ENCODE data around the gene GRAMD1A.
"Not testable (repeated sequence)": the region's sequence is repeated elsewhere in the genome, so short reads cannot be mapped to it uniquely, and the experiment has no call there.

The GRAMD1A gene

DNA sequence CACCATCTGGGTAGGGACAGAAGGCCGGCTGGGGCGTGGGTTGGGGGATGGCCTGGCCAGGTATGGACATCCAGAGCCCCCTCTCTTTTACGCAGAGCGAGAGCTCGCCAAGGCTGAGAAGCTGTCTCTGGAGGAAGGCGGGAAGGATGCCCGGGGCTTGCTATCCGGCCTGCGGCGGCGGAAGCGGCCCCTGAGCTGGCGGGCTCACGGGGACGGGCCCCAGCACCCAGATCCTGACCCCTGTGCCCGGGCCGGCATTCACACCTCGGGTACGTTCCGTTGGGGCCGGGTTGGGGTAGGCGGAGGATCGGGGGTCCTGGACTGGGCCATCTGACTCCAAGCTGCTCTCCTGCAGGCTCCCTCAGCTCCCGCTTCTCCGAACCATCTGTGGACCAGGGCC, 21.5 kb downstream of the GRAMD1A start:
- DNase-seq, result no peak

DNA sequence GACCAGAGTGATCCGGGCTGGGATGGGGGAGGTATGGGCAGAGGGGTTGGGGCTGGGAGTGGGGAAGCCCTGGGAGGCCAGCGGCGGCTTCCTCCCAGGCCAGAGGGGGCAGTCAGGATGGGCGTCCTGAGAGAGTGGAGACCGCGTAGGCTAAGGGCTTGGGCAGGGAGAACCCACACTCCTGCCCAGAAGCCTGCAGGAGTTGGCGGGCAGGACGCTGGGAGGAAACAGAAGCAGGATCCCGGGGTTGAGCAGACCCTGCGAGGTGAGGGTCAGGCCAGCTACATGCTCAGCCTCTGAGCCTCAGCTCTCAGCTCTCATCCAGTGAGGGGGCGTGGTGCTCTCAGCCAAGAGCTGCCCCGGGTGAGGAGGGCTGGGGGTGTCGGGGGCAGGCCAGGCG, 22.3 kb downstream of the GRAMD1A start:
- no peak for DNase-seq

DNA sequence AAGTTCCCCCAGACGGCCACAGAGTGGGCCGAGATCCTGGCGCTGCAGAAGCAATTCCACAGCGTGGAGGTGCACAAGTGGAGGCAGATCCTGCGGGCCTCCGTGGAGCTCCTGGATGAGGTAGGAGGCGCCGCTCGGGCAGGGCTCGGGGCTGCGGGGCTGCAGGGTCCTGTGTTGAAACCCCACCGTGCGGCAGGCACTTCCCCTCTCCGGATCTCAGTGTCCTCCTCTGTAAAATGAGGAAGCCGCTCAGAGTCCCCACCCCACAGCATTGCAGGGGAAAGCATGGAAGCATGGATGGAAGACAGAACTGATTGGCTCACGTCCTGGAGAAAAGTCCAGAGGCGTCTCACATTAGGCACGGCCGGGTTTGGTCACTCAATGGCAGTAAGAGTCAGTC, 23.3 kb downstream of the GRAMD1A start:
- no peak for DNase-seq

DNA sequence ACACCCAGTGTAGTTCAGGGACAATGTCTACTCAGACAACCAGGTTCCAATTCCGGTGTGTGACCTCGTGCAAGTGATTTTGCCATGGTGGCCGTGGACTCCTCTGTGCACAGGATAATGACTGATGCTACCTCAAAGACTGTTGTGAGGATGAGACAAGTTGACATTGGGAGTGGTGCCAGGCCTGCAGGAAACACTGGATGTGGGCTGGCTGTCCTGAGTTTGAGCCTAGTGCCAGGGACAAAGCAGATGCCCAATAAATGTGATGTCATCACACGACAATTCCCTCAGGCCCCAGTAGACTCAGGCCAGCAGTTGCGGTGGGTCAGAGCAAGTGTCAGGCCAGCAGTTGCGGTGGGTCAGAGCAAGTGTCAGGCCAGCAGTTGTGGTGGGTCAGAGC, 24.0 kb downstream of the GRAMD1A start:
- no peak for DNase-seq

DNA sequence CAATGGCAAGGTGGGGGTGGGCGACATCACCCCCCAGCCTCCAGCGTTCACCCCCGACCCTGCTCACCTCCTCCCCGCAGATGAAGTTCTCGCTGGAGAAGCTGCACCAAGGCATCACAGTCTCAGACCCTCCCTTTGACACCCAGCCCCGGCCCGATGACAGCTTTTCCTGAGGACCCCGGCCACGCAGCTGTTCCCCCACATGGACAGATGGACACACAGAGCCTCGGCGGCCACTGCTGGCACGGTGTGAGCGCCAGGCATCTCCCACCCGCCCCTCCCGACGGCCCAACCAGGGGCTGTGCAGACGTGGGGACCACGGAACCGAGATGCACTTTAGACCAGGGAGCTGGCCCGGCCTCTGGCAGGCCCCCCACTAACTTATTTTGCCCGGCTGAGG, 25.8 kb downstream of the GRAMD1A start:
- no peak for DNase-seq

DNA sequence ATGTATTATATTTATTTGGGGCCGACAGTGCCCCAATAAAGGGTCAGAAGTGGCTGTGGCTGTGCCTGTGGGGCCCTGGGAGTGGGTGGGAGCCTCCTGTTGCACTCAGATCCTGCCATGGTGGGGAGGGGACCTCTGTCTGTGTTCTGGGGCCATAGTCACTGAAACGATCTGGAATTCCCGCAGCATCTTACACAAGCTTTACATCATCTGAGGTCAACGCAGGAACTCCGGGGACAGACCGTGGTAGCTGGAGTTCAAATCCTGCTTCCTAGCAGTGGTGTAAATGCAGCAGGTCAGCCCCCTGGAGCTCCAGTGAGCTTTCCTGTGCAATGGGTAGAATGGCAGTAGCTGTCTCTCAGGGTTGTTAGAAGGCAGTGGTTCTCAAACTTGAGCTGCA, 26.3 kb downstream of the GRAMD1A start:
- no peak for DNase-seq

DNA sequence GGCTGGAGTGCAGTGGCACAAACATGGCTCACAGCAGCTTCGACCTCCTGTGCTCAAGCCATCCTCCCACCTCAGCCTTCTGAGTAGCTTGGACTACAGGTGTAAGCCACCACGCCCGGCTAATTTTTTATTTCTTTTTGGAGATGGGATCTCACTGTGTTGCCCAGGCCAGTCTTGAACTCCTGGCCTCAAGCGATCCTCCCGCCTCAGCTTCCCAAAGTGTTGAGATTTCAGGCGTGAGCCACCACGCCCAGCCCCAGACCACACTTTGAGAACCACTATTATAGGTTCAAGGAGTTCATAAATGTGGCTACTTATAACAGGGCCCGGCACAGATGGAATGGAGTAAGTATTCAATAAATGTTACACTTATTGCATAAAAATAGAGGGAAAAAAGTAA, 26.9 kb downstream of the GRAMD1A start:
- DNase-seq, result no peak

DNA sequence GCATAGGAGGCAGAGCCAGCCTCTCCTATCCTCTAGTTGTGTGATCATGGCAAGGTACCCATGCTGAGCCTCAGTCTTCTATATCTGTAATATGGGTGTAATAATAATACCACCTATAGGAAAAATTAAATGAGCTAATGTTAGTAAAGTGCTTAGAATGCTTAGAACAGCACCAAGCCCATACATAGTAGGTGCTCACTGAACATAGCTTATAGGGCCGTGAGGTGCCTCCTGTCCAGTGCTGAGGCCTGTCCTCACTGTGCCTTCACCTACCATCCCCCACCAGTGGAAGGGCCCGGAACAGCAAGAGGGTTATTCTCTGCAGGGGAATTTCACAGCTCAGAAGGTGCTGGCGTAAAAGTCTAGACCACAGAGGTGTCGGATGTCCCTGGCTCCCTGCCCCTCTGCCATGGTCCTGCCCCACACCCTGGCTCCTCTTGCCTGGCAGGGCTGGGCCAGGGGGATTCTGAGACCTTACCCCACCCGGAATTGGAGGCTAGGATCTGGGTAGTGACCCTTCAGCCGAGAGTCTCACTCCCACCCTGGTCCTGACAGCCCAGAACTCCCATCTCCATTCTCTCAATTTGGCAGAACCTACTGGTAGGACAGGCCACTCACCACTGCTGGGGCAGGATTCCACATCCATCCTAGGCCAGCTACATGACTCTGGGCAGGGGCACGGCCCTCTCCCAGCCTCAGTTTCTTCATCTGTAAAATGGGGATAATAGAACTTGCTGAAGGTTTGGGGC, 27.9 kb downstream of the GRAMD1A start:
- no peak for DNase-seq

DNA sequence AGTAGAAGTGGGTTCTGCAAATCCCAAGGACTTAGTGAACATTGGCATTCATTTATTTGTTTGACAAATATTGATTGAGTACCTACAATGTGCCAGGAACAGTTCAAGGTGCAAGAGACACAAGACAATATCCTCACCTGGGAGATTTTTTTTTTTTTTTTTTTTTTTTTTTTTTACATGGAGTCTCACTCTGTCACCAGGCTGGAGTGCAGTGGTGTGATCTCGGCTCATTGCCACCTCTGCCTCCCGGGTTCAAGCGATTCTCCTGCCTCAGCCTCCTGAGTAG, 28.4 kb downstream of the GRAMD1A start:
- not testable (repeated sequence) for DNase-seq

DNA sequence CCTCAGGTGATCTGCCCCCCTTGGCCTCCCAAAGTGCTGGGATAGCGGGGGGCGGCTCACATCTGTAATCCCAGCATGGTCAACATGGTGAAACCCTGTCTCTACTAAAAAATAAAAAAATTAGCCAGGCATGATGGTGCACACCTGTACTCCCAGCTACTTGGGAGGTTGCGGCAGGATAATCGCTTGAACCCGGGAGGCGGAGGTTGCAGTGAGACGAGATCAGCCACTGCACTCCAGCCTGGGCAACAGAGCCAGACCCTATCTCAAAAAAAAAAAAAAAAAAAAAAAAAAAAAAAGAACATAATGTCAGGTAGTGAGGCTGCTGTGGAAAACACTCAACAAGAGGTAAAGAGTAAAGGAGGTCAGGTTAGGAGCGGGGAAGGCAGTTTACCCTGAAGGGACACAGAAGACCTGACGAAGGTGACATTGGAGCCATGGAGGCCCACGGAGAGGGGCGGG, 29.2 kb downstream of the GRAMD1A start:
- not testable (repeated sequence) for DNase-seq

DNA sequence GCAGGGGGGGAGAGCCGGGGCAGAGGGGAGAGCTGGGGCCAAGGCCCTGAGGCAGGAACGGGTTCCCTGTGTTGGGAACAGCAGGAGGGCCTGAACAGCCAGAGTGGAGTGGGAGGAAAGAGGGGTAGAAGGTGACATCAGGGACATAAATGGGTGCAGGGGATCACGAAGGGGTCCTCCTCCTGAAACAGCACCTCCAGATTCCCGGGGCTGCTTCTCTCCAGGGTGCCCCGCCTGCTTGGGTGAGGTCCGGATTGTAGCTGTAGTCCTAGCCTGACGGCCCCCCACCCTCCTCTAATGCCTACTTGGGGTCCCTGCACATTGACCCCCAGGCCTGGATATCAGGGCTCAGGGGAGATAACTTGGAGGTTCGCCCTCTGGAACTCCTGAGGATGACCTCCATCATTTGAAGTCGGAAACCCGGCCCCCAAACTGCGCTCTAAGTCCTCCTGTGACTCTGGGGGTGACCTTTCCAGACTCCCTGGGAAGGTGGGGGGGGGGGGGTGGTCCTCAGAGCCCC, 29.7 kb downstream of the GRAMD1A start:
- DNase-seq, result no peak

DNA sequence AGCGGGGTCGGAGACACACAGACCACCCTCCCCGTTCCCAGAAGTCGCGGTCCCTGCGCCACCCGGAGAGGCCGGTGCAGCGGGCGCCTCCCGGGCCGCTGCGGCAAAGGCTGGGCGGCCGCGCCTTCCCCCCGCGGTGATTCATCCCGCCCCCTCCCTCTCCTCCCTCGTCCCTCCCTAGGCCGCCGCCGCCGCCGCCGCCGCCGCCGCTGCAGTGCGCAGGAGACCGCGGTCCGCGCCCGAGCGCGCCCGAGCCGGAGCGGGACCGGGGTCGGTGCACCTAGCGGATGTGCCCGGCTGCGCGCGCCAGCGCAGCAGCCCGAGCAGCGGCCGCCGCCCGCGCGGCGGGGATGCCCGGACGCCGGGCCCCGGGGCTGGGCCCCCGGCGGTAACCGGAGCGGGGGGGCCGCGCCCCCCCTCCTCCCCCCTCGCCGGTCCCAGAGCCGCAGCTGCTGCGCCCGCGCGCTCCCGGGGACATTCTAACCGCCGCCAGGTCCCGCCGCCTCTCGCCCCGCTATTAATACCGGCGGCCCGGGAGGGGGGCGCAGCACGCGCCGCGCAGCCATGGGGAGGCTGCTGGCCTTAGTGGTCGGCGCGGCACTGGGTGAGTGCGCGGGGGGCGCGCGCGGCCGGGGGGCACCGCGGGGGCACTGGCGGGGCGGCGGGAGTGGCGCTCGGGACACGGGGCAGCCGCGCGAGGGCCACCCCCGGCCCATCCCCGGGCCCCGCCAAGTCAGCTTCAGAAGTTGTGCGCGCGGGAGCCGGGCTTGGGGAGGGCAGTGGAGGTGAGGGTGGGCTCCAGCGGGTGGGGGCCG, 30.3 kb downstream of the GRAMD1A start, which contains the start of gene SCN1B:
TSS of gene SCN1B (plus strand) at position 214 of the 815 bp plus-strand sequence. CDS start at position 565, 351 bp downstream.
- DNase-seq, result peak; percentile 4

DNA sequence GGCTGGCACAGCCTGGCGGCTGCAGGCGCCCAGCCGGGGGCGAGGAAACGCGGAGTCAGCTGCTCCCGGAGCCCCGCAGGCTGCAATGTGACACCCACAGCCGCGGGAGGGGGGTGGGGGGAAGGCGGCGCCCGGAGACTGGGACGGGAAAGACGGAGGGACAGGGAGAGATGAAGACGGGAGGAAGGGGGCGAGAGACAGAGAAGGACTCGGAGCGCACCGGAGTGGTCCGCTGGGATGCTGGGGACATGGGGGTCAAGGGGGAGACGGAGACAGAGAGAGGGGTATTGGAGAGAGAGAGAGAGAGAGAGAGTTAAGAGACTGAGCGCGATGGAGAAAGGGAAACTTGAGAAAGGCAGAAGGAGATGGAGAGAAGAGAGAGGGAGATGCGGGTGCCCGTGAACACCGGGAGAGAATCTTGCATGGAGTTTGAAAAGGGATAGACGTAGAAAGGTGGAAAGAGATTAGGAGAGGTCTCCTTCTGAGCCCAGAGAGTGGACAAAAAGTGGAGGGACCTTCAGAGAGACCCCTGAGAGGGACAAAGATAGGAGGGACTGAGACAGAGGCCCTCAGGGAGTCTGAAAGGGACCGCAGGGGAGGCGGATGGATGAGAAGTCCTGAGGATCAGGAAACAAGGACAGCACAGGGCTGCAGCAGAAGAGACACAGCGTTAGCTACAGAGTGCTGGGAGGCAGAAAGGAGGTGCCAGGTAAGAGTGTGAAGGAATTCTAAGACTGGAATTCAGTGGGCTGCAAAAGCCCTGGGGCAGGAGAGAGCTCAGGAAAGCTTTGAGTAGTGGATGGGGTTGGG, 31.2 kb downstream of the GRAMD1A start:
- DNase-seq, result peak; percentile 35

DNA sequence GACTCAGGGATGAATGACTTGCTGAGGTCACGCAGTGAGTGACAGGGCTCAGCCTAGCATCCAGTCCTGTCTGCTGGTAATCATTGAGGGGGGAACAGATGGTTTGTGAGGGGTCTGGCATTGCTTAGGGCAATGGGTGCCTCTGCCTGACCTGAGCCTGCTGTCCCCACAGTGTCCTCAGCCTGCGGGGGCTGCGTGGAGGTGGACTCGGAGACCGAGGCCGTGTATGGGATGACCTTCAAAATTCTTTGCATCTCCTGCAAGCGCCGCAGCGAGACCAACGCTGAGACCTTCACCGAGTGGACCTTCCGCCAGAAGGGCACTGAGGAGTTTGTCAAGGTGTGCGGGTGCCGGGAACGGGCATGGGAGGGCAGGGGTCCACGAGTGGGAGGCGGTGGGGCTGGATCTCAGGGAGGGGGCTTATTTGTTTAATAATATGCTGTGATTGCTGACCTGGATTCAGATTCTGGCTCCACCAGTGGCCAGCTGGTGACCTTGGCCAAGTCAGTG, 32.3 kb downstream of the GRAMD1A start:
- no peak for DNase-seq

DNA sequence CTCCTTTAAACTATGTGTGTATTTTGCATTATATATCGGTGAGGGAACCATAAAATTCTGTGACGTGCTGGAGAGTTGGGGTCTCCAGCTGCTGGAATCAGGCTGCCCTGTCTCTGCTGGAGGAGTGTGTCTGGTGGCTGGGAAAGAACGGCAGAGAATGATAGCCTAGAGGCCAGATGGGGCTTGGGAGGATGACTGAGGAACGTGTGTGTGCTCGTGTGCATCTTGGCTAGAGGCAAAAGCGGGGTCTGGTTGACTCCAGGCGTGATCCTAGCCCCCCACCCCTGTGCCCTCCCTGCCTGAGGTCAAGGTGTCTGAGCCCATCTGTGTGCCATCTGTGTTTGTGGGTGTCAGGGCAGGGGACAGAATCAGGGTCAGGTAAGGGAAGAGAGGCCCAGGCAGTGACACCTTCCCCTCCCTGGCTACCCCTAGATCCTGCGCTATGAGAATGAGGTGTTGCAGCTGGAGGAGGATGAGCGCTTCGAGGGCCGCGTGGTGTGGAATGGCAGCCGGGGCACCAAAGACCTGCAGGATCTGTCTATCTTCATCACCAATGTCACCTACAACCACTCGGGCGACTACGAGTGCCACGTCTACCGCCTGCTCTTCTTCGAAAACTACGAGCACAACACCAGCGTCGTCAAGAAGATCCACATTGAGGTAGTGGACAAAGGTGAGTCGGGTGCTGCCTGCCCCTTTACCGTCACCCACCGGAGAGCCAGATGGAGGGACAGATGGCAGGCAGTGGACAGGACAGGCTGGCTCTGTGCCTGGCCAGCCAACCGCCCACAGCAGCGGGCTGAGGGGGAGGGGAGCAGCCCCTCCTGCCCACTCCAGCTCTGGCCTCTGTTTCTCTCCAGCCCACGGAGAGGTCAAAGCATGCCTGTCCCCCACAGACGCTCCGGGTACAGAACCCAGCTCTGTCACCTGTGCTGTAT, 33.2 kb downstream of the GRAMD1A start:
- no peak for DNase-seq

DNA sequence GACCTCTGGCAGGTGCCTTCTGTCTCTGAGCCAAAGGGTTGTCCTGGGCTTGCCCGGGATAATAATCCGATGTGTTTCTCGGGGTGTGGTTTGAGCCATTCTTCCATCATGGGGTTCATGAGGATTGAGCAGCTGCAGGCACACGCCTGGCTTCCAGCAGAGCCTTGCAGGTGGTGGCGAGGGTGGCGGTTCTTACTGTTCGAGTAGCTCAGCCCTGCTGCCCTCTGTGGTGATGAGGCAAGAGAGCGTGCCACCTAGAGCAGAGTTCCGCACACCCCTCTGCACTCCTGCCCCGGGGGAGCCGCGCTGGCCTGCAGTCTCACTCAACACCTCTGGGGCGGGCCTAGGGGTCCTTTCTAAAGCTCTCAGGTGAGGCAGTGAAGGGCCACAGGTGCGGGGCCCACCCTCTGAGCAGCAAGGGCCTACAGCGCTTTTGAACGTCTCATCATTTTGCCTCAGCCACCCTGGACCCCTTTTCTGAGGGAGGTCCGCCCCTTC, 33.9 kb downstream of the GRAMD1A start:
- DNase-seq, result no peak

DNA sequence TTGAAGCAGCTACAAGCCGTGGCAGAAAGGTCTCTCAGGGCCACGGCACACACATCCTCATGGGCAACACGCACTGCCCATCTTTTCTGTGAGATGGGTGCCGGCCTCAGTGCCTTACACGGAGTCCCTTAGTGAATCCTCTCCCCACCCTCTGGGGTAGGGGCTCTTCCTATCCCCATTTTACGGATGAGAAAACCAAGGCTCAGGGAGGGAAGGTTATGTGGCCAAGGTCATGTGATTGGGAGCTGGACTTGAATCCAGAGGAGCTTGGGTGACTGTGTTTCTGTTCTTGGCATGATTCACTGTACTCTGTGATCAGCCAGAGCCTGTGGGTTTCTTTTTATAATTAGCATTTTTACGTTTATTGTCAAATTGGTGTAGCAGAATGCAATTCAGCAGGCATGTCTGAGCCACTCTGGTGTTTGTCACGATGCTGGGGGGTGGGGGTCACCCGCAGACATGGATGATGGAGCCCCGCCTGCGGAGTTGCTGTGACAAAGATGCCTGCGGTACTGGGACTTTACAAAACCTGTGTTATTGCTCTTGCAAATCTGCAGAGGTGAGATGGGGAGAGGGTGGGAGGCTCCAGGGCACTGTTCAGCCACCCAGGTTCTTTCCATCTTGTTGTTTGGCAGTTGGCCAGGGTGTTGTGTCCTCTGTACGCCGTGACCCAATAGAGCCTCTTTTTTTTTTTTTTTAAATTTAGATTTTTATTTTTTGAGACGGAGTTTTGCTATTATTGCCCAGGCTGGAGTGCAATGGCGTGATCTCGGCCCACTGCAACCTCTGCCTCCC, 34.7 kb downstream of the GRAMD1A start:
- no peak for DNase-seq

DNA sequence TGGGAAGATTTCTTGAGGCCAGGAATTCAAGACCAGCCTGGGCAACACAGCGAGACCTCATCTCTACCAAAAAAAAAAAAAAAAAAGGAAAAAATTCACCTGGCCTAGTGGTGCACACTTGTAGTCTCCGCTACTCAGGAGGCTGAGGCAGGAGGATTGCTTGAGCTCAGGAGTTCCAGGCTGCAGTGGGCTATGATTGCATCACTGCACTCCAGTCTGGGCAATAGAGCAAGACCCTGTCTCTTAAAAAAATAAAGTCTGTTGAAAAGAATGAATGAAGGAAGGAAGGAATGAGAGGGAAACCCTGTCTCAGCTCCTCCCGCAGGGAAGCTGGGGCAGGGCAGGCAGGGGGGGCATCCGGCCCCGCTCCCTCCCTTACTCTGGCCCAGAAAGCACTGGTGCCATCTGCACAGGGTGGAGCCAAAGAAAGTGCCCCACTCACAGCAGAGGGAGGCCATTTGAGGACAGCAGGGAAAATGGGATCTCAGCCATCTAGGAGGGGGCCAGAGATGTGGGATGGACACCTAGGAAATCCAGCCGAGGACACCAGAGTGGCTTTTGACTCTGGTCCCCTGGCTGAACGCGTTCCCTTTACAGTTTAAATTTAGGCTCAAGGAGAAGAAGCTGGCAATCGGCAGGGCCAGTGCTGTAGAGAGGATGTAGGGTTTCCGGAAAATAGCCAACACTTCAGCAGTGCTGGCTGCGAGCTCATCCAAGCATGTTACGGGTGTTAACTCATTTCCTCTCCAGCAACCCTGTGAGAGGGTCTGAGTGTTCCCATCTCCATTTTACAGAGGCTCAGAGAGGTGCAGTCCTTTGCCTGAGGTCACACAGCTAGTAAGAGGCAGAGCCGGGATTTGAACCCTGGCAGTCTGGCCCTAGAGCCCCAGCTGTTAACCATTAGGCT, 37.8 kb downstream of the GRAMD1A start:
- DNase-seq, result no peak

DNA sequence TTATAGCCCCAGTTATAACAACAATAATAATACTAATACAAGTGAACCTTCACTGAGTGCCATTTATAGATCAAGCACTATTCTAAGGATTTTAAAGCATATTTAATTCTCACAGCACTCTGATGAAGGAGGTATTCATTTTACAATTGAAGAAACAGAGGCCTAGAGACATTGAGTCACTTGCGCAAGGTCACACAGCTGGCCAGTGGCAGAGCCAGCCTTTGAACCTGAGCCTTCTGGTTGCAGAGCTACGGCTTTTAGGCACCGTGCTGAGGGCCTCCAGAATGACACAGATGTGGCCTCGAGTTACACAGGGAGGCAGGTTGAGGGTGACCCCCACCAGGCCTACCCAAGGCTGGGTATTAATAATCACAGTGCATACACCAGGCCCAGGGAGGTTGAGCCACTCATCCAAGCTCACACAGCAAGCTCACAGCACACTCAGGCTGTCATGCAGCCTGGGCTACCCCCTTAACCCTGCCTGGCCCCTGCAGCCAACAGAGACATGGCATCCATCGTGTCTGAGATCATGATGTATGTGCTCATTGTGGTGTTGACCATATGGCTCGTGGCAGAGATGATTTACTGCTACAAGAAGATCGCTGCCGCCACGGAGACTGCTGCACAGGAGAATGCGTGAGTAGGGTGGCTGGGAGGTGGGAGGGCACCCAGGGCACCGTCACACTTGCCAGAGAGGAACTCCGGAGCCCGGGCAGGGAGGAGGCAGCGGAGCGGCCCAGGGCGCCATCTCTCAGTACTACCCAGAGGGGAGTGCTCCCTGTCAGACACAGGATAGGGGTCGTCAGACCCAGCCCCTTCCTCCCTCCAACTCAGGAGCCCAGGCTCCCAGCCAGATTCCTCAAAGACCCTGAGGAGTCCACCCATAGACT, 38.7 kb downstream of the GRAMD1A start:
- no peak for DNase-seq
